ENCODE results near the gene PDK4. TPM values are rescaled to one million over a fixed set of nuclear protein-coding genes. Genes with fewer than 3 reads are reported as not detected.
"Not testable (repeated sequence)": the region's sequence is repeated elsewhere in the genome, so short reads cannot be mapped to it uniquely, and the experiment has no call there.

The PDK4 gene
- total and polyA plus RNA-seq, 11 donors = 45.6 to 4,362 (median 173) TPM

GRCh38 chr7:95607561-95607960, 11.2 kb upstream of the PDK4 start:
- Histone ChIP-seq H3K36me3 (no peaks in the 10 kb centered on the region), H3K4me1 (peaks cover 17 to 86% (median 39%) of the 10 kb centered on the region in 12 donors), H3K27me3 (no peaks in the 10 kb centered on the region), H3K27ac (peak overlapping the region; percentile 76 to 95 (median 90)), H3K9me3 (no peaks in the 10 kb centered on the region), H3K4me3 (no peak overlapping the region)
- DNase-seq = peak in 1 of 5 donors; percentile 57
- no peak for TF ChIP-seq POLR2A (IDR thresholded peaks at IDR 0.05)
- TF ChIP-seq, protein P1, sequence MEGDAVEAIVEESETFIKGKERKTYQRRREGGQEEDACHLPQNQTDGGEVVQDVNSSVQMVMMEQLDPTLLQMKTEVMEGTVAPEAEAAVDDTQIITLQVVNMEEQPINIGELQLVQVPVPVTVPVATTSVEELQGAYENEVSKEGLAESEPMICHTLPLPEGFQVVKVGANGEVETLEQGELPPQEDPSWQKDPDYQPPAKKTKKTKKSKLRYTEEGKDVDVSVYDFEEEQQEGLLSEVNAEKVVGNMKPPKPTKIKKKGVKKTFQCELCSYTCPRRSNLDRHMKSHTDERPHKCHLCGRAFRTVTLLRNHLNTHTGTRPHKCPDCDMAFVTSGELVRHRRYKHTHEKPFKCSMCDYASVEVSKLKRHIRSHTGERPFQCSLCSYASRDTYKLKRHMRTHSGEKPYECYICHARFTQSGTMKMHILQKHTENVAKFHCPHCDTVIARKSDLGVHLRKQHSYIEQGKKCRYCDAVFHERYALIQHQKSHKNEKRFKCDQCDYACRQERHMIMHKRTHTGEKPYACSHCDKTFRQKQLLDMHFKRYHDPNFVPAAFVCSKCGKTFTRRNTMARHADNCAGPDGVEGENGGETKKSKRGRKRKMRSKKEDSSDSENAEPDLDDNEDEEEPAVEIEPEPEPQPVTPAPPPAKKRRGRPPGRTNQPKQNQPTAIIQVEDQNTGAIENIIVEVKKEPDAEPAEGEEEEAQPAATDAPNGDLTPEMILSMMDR (IDR thresholded peaks at IDR 0.05) = no peak
- intact Hi-C loops (cut with DNase I) = loop anchor here in 2 of 10 donors (5.0 to 10.0 kb wide), 2 partner anchors 75 to 173 kb away; partner anchors contain the start of gene PON2 (in 1 of the 2)
- no peak for ATAC-seq
- 76 to 91% (median 80%) methylated on average over 3 of the region's 3 CpGs for WGBS, 4 donors

DNA sequence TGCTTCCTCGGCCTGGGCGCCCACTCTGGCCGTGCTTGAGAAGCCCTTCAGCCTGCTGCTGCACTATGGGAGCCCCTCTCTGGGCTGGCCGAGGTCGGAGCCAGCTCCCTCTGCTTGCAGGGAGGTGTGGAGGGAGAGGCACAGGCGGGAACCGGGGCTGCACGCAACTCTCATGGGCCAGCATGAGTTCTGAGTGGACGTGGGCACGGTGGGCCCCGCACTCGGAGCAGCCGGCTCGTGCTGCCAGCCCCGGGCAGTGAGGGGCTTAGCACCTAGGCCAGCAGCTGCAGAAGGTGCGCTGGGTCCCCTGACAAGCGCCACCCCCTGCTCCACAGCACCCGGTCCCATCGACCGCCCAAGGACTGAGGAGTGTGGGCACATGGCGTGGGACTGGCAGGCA, 9.0 kb upstream of the PDK4 start:
- no peaks in the 10 kb centered on the region for H3K9me3 ChIP-seq
- intact Hi-C loops (cut with DNase I) = loop anchor here in 2 of 10 donors (5.0 to 10.0 kb wide), 2 partner anchors 77 to 170 kb away; partner anchors contain the start of gene PON2 (in 1 of the 2)
- no peak for TF ChIP-seq POLR2A (IDR thresholded peaks at IDR 0.05)
- TF ChIP-seq, protein P1 (IDR thresholded peaks at IDR 0.05) = no peak
- no peak for ATAC-seq
- H3K4me3 ChIP-seq = no peak overlapping the region
- 94 to 100% (median 98%) methylated on average over 4 to 21 of the region's 21 CpGs for WGBS, 4 donors
- peaks cover 17 to 79% (median 34%) of the 10 kb centered on the region in 12 donors for H3K4me1 ChIP-seq
- H3K36me3 ChIP-seq = no peaks in the 10 kb centered on the region
- H3K27me3 ChIP-seq = no peaks in the 10 kb centered on the region
- DNase-seq = no peak
- H3K27ac ChIP-seq = peak overlapping the region in 2 of 12 donors; percentile 27 to 95

GRCh38 chr7:95604811-95605210, 8.5 kb upstream of the PDK4 start:
- H3K27me3 ChIP-seq, H3K36me3 ChIP-seq, H3K4me3 ChIP-seq, DNase-seq, ATAC-seq, H3K9me3 ChIP-seq: not testable (repeated sequence)
- Histone ChIP-seq H3K27ac (peak overlapping the region in 2 of 12 donors; percentile 27 to 95), H3K4me1 (peaks cover 15 to 75% (median 29%) of the 10 kb centered on the region in 12 donors)
- 82 to 93% (median 90%) methylated on average over 3 of the region's 3 CpGs for WGBS, 4 donors
- intact Hi-C loops (cut with DNase I) = loop anchor here in 3 of 10 donors (5.0 to 10.0 kb wide), 3 partner anchors 72 to 170 kb away; partner anchors contain the start of gene PON2 (in 1 of the 3)

DNA sequence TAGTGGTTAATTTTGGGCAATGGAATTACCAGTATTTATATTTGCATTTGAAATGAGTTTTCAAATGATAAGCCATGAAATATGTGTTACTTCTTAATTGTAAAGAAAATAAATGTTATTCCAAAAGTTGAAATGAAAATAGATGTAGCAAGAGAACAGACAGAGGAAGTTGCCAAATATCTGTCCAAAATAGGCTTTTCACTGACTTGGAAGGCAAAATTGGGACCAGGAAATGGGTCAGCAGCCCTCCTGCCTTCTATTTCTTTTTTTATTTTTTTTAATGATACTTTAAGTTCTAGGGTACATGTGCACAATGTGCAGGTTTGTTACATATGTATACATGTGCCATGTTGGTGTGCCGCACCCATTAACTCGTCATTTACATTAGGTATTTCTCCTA, 8.1 kb upstream of the PDK4 start:
- not testable (repeated sequence) for H3K27me3 ChIP-seq, H3K36me3 ChIP-seq, H3K9me3 ChIP-seq, ATAC-seq, DNase-seq, H3K4me3 ChIP-seq
- intact Hi-C loops (cut with DNase I) = loop anchor here in 2 of 10 donors (5.0 to 10.0 kb wide), 2 partner anchors 73 to 170 kb away; partner anchors contain the start of gene PON2 (in 1 of the 2)
- Histone ChIP-seq H3K27ac (peak overlapping the region in 2 of 12 donors; percentile 27 to 95), H3K4me1 (peaks cover 14 to 70% (median 28%) of the 10 kb centered on the region in 12 donors)
- 91 to 98% (median 93%) methylated on average over 2 of the region's 2 CpGs for WGBS, 4 donors

GRCh38 chr7:95602421-95602820, 6.1 kb upstream of the PDK4 start:
- intact Hi-C loops (cut with DNase I) = loop anchor here in 2 of 10 donors (5.0 to 10.0 kb wide), 2 partner anchors 75 to 168 kb away; partner anchors contain the start of gene PON2 (in 1 of the 2)
- H3K27me3 ChIP-seq = no peaks in the 10 kb centered on the region
- no peaks in the 10 kb centered on the region for H3K9me3 ChIP-seq
- peaks cover 7 to 70% (median 24%) of the 10 kb centered on the region in 12 donors for H3K4me1 ChIP-seq
- no peak overlapping the region for H3K4me3 ChIP-seq
- H3K27ac ChIP-seq = peak overlapping the region in 2 of 12 donors; percentile 27 to 98
- TF ChIP-seq, protein P1 (IDR thresholded peaks at IDR 0.05) = no peak
- no peak for TF ChIP-seq POLR2A (IDR thresholded peaks at IDR 0.05)
- WGBS, 4 donors = 80 to 92% (median 85%) methylated on average over 4 of the region's 4 CpGs
- H3K36me3 ChIP-seq = no peaks in the 10 kb centered on the region
- ATAC-seq = no peak
- no peak for DNase-seq

Measured in heart left ventricle (tissue), 16 donors.